Activated CD8-positive, alpha-beta memory T cell treated with anti-CD3 and anti-CD28 coated beads for 24 hours (primary cell): ENCODE results near the gene LMNTD2.

Source experiments
- DNase-seq: peaks from one replicate; pipeline ENCODE4 v3.0.0-alpha.2; 2020

Gene LMNTD2

GRCh38 chr11:506995-507726 lies 53.4 kb downstream of the LMNTD2 start, which contains the start of gene RNH1:
Gene RNH1 (minus strand): TSS chr11:507242. CDS start chr11:502162, 5,080 bp downstream.
- DNase-seq, result peak; percentile 100

GRCh38 chr11:506238-506994 lies 54.1 kb downstream of the LMNTD2 start:
- peak; percentile 98 for DNase-seq

GRCh38 chr11:504994-505344 lies 55.6 kb downstream of the LMNTD2 start:
- no peak for DNase-seq
